ENCODE data around the gene NRL. TPM values are rescaled to one million over a fixed set of nuclear protein-coding genes. Genes with fewer than 3 reads are reported as not detected.

The NRL gene
- total RNA-seq, 1 experiment from 2014 or later: 0.66 TPM

- TF ChIP-seq REST (IDR thresholded peaks at IDR 0.05; ENCODE audit: low read depth) (no peak), ELF1 (IDR thresholded peaks at IDR 0.05; ENCODE audit: borderline replicate concordance, low read depth) (no peak)
- H2AFZ ChIP-seq (ENCODE audit: low read depth, low read length, poor library complexity, severe bottlenecking): no peak overlapping the region
- intact Hi-C loops (cut with micrococcal nuclease): no loop called here
- H3K27me3 ChIP-seq (ENCODE audit: insufficient read depth, low read length): no peaks in the 10 kb centered on the region
- H3K4me2 ChIP-seq (ENCODE audit: low read length): no peak overlapping the region
- ATAC-seq: no peak
- no peaks in the 10 kb centered on the region for H4K20me1 ChIP-seq (ENCODE audit: insufficient read depth)
- no peaks in the 10 kb centered on the region for H3K9me2 ChIP-seq (ENCODE audit: insufficient read depth)
- ChIA-PET CTCF (no interaction called here), POLR2A (no interaction called here), RAD21 (ENCODE audit: low non-redundant PET in 1 of 2, low total read pairs in 2 of 2, uncharacterized antibody in 2 of 2, unreplicated experiment in 2 of 2) (interaction anchor here in 1 of 2 experiments (0.5 kb wide), 1 partner anchor 166 kb away, joined by 6 read pairs; no protein-coding TSS in a partner anchor)
- no TSS peak for BruUV-seq (replicated peaks)
- no peak for DNase-seq (ENCODE audit: low read depth, low spot score)
- no peaks in the 10 kb centered on the region for H3K4me1 ChIP-seq (ENCODE audit: control insufficient read depth in 1 of 2, insufficient read depth in 2 of 2, low read length in 2 of 2)
- H3K36me3 ChIP-seq (ENCODE audit: control insufficient read depth in 1 of 2, insufficient read depth in 2 of 2, low read length in 2 of 2): no peaks in the 10 kb centered on the region
- H3K4me3 ChIP-seq (replicated peaks in 1 of 2; ENCODE audit: low read depth in 1 of 2, low read length in 2 of 2): no peak overlapping the region
- no peak overlapping the region for H3K27ac ChIP-seq (ENCODE audit: low read depth, low read length)
- H3K9ac ChIP-seq (ENCODE audit: low read length): no peak overlapping the region
- H3K79me2 ChIP-seq (ENCODE audit: insufficient read depth, low read length): no peaks in the 10 kb centered on the region
- H3K9me3 ChIP-seq (ENCODE audit: control insufficient read depth in 1 of 2, insufficient read depth in 1 of 2, low read depth in 1 of 2, low read length in 2 of 2): no peaks in the 10 kb centered on the region
Measured at GRCh38 chr14:24064856-24065255, 49.9 kb downstream of the NRL start.

GRCh38 chr14:24064091-24064795 is 50.5 kb downstream of the NRL start:
- POLR2A ChIA-PET: no interaction called here
- Histone ChIP-seq H3K27ac (ENCODE audit: low read depth, low read length) (no peak overlapping the region), H3K4me3 (replicated peaks in 1 of 2; ENCODE audit: low read depth in 1 of 2, low read length in 2 of 2) (no peak overlapping the region), H4K20me1 (ENCODE audit: insufficient read depth) (no peaks in the 10 kb centered on the region), H3K79me2 (ENCODE audit: insufficient read depth, low read length) (no peaks in the 10 kb centered on the region), H2AFZ (ENCODE audit: low read depth, low read length, poor library complexity, severe bottlenecking) (no peak overlapping the region), H3K27me3 (ENCODE audit: insufficient read depth, low read length) (no peaks in the 10 kb centered on the region), H3K4me2 (ENCODE audit: low read length) (no peak overlapping the region), H3K9me2 (ENCODE audit: insufficient read depth) (no peaks in the 10 kb centered on the region), H3K4me1 (ENCODE audit: control insufficient read depth in 1 of 2, insufficient read depth in 2 of 2, low read length in 2 of 2) (no peaks in the 10 kb centered on the region), H3K9me3 (ENCODE audit: control insufficient read depth in 1 of 2, insufficient read depth in 1 of 2, low read depth in 1 of 2, low read length in 2 of 2) (no peaks in the 10 kb centered on the region), H3K36me3 (ENCODE audit: control insufficient read depth in 1 of 2, insufficient read depth in 2 of 2, low read length in 2 of 2) (no peaks in the 10 kb centered on the region), H3K9ac (ENCODE audit: low read length) (no peak overlapping the region)
- intact Hi-C loops (cut with micrococcal nuclease): no loop called here
- DNase-seq (ENCODE audit: low read depth, low spot score) (no peak), ATAC-seq (no peak)
- TF ChIP-seq TCF7L2 (IDR thresholded peaks at IDR 0.05; ENCODE audit: borderline replicate concordance, extremely low read depth, insufficient read depth, insufficient read length): no peak
- TF ChIP-seq ATF3 (IDR thresholded peaks at IDR 0.05): no peak
- no peak for TF ChIP-seq ZNF274 (IDR thresholded peaks at IDR 0.05; ENCODE audit: low read depth, low read length)
- TF ChIP-seq EGR1 (IDR thresholded peaks at IDR 0.05; ENCODE audit: low read depth): no peak
- BruUV-seq (replicated peaks): no TSS peak
- RAD21 ChIA-PET (ENCODE audit: low non-redundant PET in 1 of 2, low total read pairs in 2 of 2, uncharacterized antibody in 2 of 2, unreplicated experiment in 2 of 2): interaction anchor here in 1 of 2 experiments (0.5 kb wide), 1 partner anchor 167 kb away, joined by 6 read pairs; no protein-coding TSS in a partner anchor
- CTCF ChIA-PET: no interaction called here

All from HCT116 (cell line).